NCI-H2081 treated with DMSO at 0.1 percent for 48 hours (cell line): Measurements from ENCODE around the gene BSN.
"Not testable (repeated sequence)": the region's sequence is repeated elsewhere in the genome, so short reads cannot be mapped to it uniquely, and the experiment has no call there.

Experiments
- DNase-seq: peaks from one replicate; lab custom pipeline; 2025; lab: John Stamatoyannopoulos, UW

Gene BSN

GRCh38 chr3:49673715-49674496 lies 119.6 kb downstream of the BSN start, which contains the start of gene APEH:
TSS of gene APEH (plus strand) at chr3:49674351. CDS start at chr3:49674402, 51 bp downstream.
- no peak for DNase-seq

GRCh38 chr3:49674497-49674983 lies 120.3 kb downstream of the BSN start:
- no peak for DNase-seq

GRCh38 chr3:49675912-49676311 lies 121.6 kb downstream of the BSN start:
- no peak for DNase-seq

GRCh38 chr3:49680493-49681231 lies 126.4 kb downstream of the BSN start:
- DNase-seq, result no peak

GRCh38 chr3:49681232-49681522 lies 126.9 kb downstream of the BSN start:
- no peak for DNase-seq

GRCh38 chr3:49681543-49681942 lies 127.3 kb downstream of the BSN start:
- DNase-seq, result no peak

- no peak for DNase-seq
Observed at GRCh38 chr3:49683162-49683561, 128.9 kb downstream of the BSN start.

GRCh38 chr3:49684453-49684852 lies 130.2 kb downstream of the BSN start:
- DNase-seq, result not testable (repeated sequence)

- not testable (repeated sequence) for DNase-seq
Observed at GRCh38 chr3:49685103-49685502, 130.8 kb downstream of the BSN start.

- DNase-seq, result not testable (repeated sequence)
Observed at GRCh38 chr3:49685846-49686245, 131.6 kb downstream of the BSN start.

- DNase-seq, result not testable (repeated sequence)
Observed at GRCh38 chr3:49686346-49686745, 132.1 kb downstream of the BSN start.

- not testable (repeated sequence) for DNase-seq
Observed at GRCh38 chr3:49686769-49687423, 132.6 kb downstream of the BSN start.

GRCh38 chr3:49687424-49687795 lies 133.1 kb downstream of the BSN start:
- DNase-seq, result not testable (repeated sequence)

- not testable (repeated sequence) for DNase-seq
Observed at GRCh38 chr3:49688338-49689045, 134.2 kb downstream of the BSN start.

- DNase-seq, result no peak
Observed at GRCh38 chr3:49689046-49689907, 135.0 kb downstream of the BSN start, which contains the start of the genes MST1 and RNF123. TSS of gene MST1 (minus strand) at chr3:49689474. CDS start at chr3:49688691, 783 bp downstream. TSS of gene RNF123 (plus strand) at chr3:49689557. CDS start at chr3:49691166, 1,609 bp downstream.

GRCh38 chr3:49689908-49690624 lies 135.8 kb downstream of the BSN start:
- not testable (repeated sequence) for DNase-seq

- not testable (repeated sequence) for DNase-seq
Observed at GRCh38 chr3:49690856-49691255, 136.6 kb downstream of the BSN start.

- DNase-seq, result not testable (repeated sequence)
Observed at GRCh38 chr3:49691481-49691880, 137.2 kb downstream of the BSN start.

- DNase-seq, result not testable (repeated sequence)
Observed at GRCh38 chr3:49694409-49695070, 140.3 kb downstream of the BSN start.
